ENCODE measurements around the gene ALOX12. TPM values are rescaled to one million over a fixed set of nuclear protein-coding genes. Genes with fewer than 3 reads are reported as not detected.

The ALOX12 gene
- total and polyA plus RNA-seq, 7 donors, result 0.03 TPM; not detected in 6

DNA sequence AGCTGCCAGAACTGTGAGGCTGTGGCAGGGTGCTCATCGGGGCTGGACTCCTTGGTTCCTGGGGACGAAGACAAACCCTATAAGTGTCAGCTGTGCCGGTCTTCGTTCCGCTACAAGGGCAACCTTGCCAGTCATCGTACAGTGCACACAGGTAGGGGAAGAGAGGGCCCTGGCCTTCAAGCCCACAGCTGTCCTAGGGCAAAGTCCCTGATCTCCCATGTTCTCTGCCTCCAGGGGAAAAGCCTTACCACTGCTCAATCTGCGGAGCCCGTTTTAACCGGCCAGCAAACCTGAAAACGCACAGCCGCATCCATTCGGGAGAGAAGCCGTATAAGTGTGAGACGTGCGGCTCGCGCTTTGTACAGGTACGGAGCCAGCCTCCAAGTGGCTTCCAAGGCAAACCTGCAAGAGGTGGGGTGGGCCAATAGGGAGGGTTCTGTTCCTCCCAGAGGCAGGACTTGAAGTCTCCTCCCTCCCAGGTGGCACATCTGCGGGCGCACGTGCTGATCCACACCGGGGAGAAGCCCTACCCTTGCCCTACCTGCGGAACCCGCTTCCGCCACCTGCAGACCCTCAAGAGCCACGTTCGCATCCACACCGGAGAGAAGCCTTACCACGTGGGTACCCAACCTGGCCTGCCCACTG, 30.7 kb downstream of the ALOX12 start:
- TF ChIP-seq, protein P1, sequence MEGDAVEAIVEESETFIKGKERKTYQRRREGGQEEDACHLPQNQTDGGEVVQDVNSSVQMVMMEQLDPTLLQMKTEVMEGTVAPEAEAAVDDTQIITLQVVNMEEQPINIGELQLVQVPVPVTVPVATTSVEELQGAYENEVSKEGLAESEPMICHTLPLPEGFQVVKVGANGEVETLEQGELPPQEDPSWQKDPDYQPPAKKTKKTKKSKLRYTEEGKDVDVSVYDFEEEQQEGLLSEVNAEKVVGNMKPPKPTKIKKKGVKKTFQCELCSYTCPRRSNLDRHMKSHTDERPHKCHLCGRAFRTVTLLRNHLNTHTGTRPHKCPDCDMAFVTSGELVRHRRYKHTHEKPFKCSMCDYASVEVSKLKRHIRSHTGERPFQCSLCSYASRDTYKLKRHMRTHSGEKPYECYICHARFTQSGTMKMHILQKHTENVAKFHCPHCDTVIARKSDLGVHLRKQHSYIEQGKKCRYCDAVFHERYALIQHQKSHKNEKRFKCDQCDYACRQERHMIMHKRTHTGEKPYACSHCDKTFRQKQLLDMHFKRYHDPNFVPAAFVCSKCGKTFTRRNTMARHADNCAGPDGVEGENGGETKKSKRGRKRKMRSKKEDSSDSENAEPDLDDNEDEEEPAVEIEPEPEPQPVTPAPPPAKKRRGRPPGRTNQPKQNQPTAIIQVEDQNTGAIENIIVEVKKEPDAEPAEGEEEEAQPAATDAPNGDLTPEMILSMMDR (IDR thresholded peaks at IDR 0.05), result no peak
- peaks cover 0 to 2% of the 10 kb centered on the region in 2 donors for H3K36me3 ChIP-seq (ENCODE audit: insufficient read depth in 1 of 2, low read depth in 1 of 2)
- H3K4me3 ChIP-seq, result peak overlapping the region; percentile 63
- ATAC-seq (no peak), DNase-seq (no peak)
- H3K27ac ChIP-seq, result no peak overlapping the region
- peaks cover 6% of the 10 kb centered on the region for H3K4me1 ChIP-seq
- no peaks in the 10 kb centered on the region for H3K9me3 ChIP-seq
- H3K27me3 ChIP-seq (ENCODE audit: insufficient read depth in 3 of 3, low read length in 2 of 3), result peaks cover 0 to 17% (median 7%) of the 10 kb centered on the region in 3 donors
- intact Hi-C loops (cut with DNase I), result no loop called here
- 81 to 87% (median 83%) methylated on average over 29 of the region's 29 CpGs for WGBS, 3 donors

DNA sequence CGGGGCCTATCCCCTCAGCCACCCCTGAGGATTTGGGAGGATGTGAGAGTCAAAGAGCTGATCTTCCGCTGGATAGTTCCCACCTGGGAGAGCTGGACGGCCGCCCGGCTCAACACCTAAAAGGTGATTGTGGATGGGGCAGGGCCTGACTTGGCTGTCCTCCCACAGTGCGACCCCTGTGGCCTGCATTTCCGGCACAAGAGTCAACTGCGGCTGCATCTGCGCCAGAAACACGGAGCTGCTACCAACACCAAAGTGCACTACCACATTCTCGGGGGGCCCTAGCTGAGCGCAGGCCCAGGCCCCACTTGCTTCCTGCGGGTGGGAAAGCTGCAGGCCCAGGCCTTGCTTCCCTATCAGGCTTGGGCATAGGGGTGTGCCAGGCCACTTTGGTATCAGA, 31.5 kb downstream of the ALOX12 start:
- no peak overlapping the region for H3K27ac ChIP-seq
- H3K4me3 ChIP-seq, result peak overlapping the region; percentile 16
- ATAC-seq (no peak), DNase-seq (no peak)
- no peaks in the 10 kb centered on the region for H3K9me3 ChIP-seq
- H3K27me3 ChIP-seq (ENCODE audit: insufficient read depth in 3 of 3, low read length in 2 of 3), result peaks cover 0 to 13% (median 6%) of the 10 kb centered on the region in 3 donors
- H3K36me3 ChIP-seq (ENCODE audit: insufficient read depth in 1 of 2, low read depth in 1 of 2), result peaks cover 0 to 2% of the 10 kb centered on the region in 2 donors
- intact Hi-C loops (cut with DNase I), result no loop called here
- 68 to 72% (median 68%) methylated on average over 13 of the region's 13 CpGs for WGBS, 3 donors
- H3K4me1 ChIP-seq, result no peaks in the 10 kb centered on the region
- TF ChIP-seq, protein P1 (IDR thresholded peaks at IDR 0.05), result no peak

DNA sequence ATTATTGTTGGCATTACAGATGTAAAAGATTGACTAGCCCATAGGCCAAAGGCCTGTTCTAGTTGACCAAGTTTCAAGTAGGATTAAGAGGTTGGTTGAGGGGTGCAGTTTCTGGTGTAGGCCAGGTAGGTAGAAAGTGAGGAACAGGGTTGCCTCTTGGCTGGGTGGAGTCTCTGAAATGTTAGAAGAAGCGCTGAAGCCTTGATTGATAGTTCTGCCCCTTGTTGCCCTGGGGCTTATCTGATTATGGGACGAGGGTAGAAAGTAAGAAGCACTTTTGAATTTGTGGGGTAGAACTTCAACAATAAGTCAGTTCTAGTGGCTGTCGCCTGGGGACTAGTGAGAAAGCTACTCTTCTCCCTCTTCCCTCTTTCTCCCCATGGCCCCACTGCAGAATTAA, 33.2 kb downstream of the ALOX12 start:
- DNase-seq (no peak), ATAC-seq (no peak)
- H3K36me3 ChIP-seq (ENCODE audit: insufficient read depth in 1 of 2, low read depth in 1 of 2), result peaks cover 0 to 2% of the 10 kb centered on the region in 2 donors
- TF ChIP-seq, protein P1 (IDR thresholded peaks at IDR 0.05), result no peak
- peak overlapping the region; percentile 60 for H3K27ac ChIP-seq
- H3K4me1 ChIP-seq, result no peaks in the 10 kb centered on the region
- WGBS, 3 donors, result 80 to 91% (median 85%) methylated on average over 3 of the region's 3 CpGs
- no peaks in the 10 kb centered on the region for H3K27me3 ChIP-seq (ENCODE audit: insufficient read depth in 3 of 3, low read length in 2 of 3)
- no peak overlapping the region for H3K4me3 ChIP-seq
- intact Hi-C loops (cut with DNase I), result no loop called here
- no peaks in the 10 kb centered on the region for H3K9me3 ChIP-seq

DNA sequence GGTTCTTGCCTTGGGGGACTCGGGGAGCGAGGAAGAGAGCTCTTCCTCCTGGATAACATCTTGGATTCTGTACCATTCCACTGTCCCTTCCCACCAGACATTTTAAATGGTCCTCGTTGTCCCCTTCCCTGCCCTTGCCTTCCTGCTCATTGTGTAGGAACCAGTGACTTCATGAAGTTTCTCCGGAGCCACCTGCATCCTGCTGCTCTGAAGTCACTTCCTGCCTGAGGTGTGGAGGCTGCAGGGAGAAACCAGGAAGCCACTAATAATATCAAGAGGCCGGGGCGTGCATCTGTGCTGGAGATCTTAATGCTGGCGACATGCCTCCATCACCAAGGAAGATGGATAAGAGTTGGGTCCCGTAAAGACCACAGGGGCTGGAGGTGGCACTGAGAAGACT, 33.8 kb downstream of the ALOX12 start:
- no peak overlapping the region for H3K4me3 ChIP-seq
- no peaks in the 10 kb centered on the region for H3K9me3 ChIP-seq
- intact Hi-C loops (cut with DNase I), result no loop called here
- ATAC-seq, result peak in 3 of 4 donors; percentile 35 to 56 (median 46)
- TF ChIP-seq, protein P1 (IDR thresholded peaks at IDR 0.05), result no peak
- 60 to 77% (median 71%) methylated on average over 8 of the region's 8 CpGs for WGBS, 3 donors
- no peaks in the 10 kb centered on the region for H3K4me1 ChIP-seq
- peaks cover 0 to 2% of the 10 kb centered on the region in 2 donors for H3K36me3 ChIP-seq (ENCODE audit: insufficient read depth in 1 of 2, low read depth in 1 of 2)
- no peak for DNase-seq
- peak overlapping the region; percentile 60 for H3K27ac ChIP-seq
- peaks cover 0 to under 1% (median 0%) of the 10 kb centered on the region in 3 donors for H3K27me3 ChIP-seq (ENCODE audit: insufficient read depth in 3 of 3, low read length in 2 of 3)

Data from psoas muscle (tissue), 8 donors.